ENCODE results near the gene FRRS1L.
A peak's percentile ranks its signal among the peaks of the same experiment; 100 is the strongest.

The FRRS1L gene

GRCh38 chr9:109088221-109088620, 78.8 kb downstream of the FRRS1L start:
- H3K4me1 ChIP-seq (ENCODE audit: control insufficient read depth, insufficient read depth, low read length): no peaks in the 10 kb centered on the region
- no peak overlapping the region for H3K27ac ChIP-seq (ENCODE audit: low read length)
- H3K9ac ChIP-seq (ENCODE audit: low read length in 2 of 2): no peak overlapping the region
- no peaks in the 10 kb centered on the region for H3K27me3 ChIP-seq (ENCODE audit: control insufficient read depth in 1 of 2, insufficient read depth in 2 of 2, low read length in 2 of 2)
- H3K4me3 ChIP-seq (ENCODE audit: low read length in 2 of 2): no peak overlapping the region
- no peaks in the 10 kb centered on the region for H3K9me3 ChIP-seq (ENCODE audit: control insufficient read depth in 2 of 2, low read length in 2 of 2)
- peaks cover 7 to 23% of the 10 kb centered on the region in 2 donors for H3K36me3 ChIP-seq (ENCODE audit: control insufficient read depth in 2 of 2, insufficient read depth in 2 of 2, low read length in 2 of 2)

- peaks cover 7 to 22% of the 10 kb centered on the region in 2 donors for H3K36me3 ChIP-seq (ENCODE audit: control insufficient read depth in 2 of 2, insufficient read depth in 2 of 2, low read length in 2 of 2)
- H3K4me3 ChIP-seq (ENCODE audit: low read length in 2 of 2): no peak overlapping the region
- no peaks in the 10 kb centered on the region for H3K4me1 ChIP-seq (ENCODE audit: control insufficient read depth, insufficient read depth, low read length)
- no peaks in the 10 kb centered on the region for H3K9me3 ChIP-seq (ENCODE audit: control insufficient read depth in 2 of 2, low read length in 2 of 2)
- no peak overlapping the region for H3K9ac ChIP-seq (ENCODE audit: low read length in 2 of 2)
- H3K27me3 ChIP-seq (ENCODE audit: control insufficient read depth in 1 of 2, insufficient read depth in 2 of 2, low read length in 2 of 2): no peaks in the 10 kb centered on the region
- no peak overlapping the region for H3K27ac ChIP-seq (ENCODE audit: low read length)
These were observed 79.3 kb downstream of the FRRS1L start for GRCh38 chr9:109087795-109088194.

- Histone ChIP-seq H3K27ac (ENCODE audit: low read length) (no peak overlapping the region), H3K36me3 (ENCODE audit: control insufficient read depth in 2 of 2, insufficient read depth in 2 of 2, low read length in 2 of 2) (peaks cover 7 to 16% of the 10 kb centered on the region in 2 donors), H3K27me3 (ENCODE audit: control insufficient read depth in 1 of 2, insufficient read depth in 2 of 2, low read length in 2 of 2) (no peaks in the 10 kb centered on the region), H3K4me3 (ENCODE audit: low read length in 2 of 2) (no peak overlapping the region), H3K9me3 (ENCODE audit: control insufficient read depth in 2 of 2, low read length in 2 of 2) (no peaks in the 10 kb centered on the region), H3K4me1 (ENCODE audit: control insufficient read depth, insufficient read depth, low read length) (no peaks in the 10 kb centered on the region), H3K9ac (ENCODE audit: low read length in 2 of 2) (no peak overlapping the region)
These were observed 80.8 kb downstream of the FRRS1L start for GRCh38 chr9:109086221-109086620.

GRCh38 chr9:109085510-109085909, 81.5 kb downstream of the FRRS1L start:
- H3K36me3 ChIP-seq (ENCODE audit: control insufficient read depth in 2 of 2, insufficient read depth in 2 of 2, low read length in 2 of 2): peaks cover 2 to 11% of the 10 kb centered on the region in 2 donors
- no peaks in the 10 kb centered on the region for H3K4me1 ChIP-seq (ENCODE audit: control insufficient read depth, insufficient read depth, low read length)
- no peak overlapping the region for H3K9ac ChIP-seq (ENCODE audit: low read length in 2 of 2)
- H3K27me3 ChIP-seq (ENCODE audit: control insufficient read depth in 1 of 2, insufficient read depth in 2 of 2, low read length in 2 of 2): no peaks in the 10 kb centered on the region
- H3K9me3 ChIP-seq (ENCODE audit: control insufficient read depth in 2 of 2, low read length in 2 of 2): no peaks in the 10 kb centered on the region
- no peak overlapping the region for H3K27ac ChIP-seq (ENCODE audit: low read length)
- H3K4me3 ChIP-seq (ENCODE audit: low read length in 2 of 2): no peak overlapping the region

GRCh38 chr9:109083813-109084405, 83.1 kb downstream of the FRRS1L start:
- Histone ChIP-seq H3K4me3 (ENCODE audit: low read length in 2 of 2) (no peak overlapping the region), H3K4me1 (ENCODE audit: control insufficient read depth, insufficient read depth, low read length) (no peaks in the 10 kb centered on the region), H3K9ac (ENCODE audit: low read length in 2 of 2) (no peak overlapping the region), H3K27me3 (ENCODE audit: control insufficient read depth in 1 of 2, insufficient read depth in 2 of 2, low read length in 2 of 2) (no peaks in the 10 kb centered on the region), H3K27ac (ENCODE audit: low read length) (no peak overlapping the region), H3K9me3 (ENCODE audit: control insufficient read depth in 2 of 2, low read length in 2 of 2) (no peaks in the 10 kb centered on the region), H3K36me3 (ENCODE audit: control insufficient read depth in 2 of 2, insufficient read depth in 2 of 2, low read length in 2 of 2) (peaks cover 2 to 9% of the 10 kb centered on the region in 2 donors)

- H3K9ac ChIP-seq (ENCODE audit: low read length in 2 of 2): no peak overlapping the region
- peaks cover 3% of the 10 kb centered on the region for H3K4me1 ChIP-seq (ENCODE audit: control insufficient read depth, insufficient read depth, low read length)
- no peaks in the 10 kb centered on the region for H3K27me3 ChIP-seq (ENCODE audit: control insufficient read depth in 1 of 2, insufficient read depth in 2 of 2, low read length in 2 of 2)
- no peaks in the 10 kb centered on the region for H3K9me3 ChIP-seq (ENCODE audit: control insufficient read depth in 2 of 2, low read length in 2 of 2)
- no peak overlapping the region for H3K4me3 ChIP-seq (ENCODE audit: low read length in 2 of 2)
- no peak overlapping the region for H3K27ac ChIP-seq (ENCODE audit: low read length)
- peaks cover 2 to 9% of the 10 kb centered on the region in 2 donors for H3K36me3 ChIP-seq (ENCODE audit: control insufficient read depth in 2 of 2, insufficient read depth in 2 of 2, low read length in 2 of 2)
These were observed 83.9 kb downstream of the FRRS1L start for GRCh38 chr9:109083141-109083540.

GRCh38 chr9:109082091-109082620, 84.9 kb downstream of the FRRS1L start:
- H3K9me3 ChIP-seq (ENCODE audit: control insufficient read depth in 2 of 2, low read length in 2 of 2): no peaks in the 10 kb centered on the region
- no peak overlapping the region for H3K27ac ChIP-seq (ENCODE audit: low read length)
- H3K9ac ChIP-seq (ENCODE audit: low read length in 2 of 2): no peak overlapping the region
- H3K27me3 ChIP-seq (ENCODE audit: control insufficient read depth in 1 of 2, insufficient read depth in 2 of 2, low read length in 2 of 2): no peaks in the 10 kb centered on the region
- H3K4me1 ChIP-seq (ENCODE audit: control insufficient read depth, insufficient read depth, low read length): peaks cover 3% of the 10 kb centered on the region
- H3K4me3 ChIP-seq (ENCODE audit: low read length in 2 of 2): peak overlapping the region in 1 of 2 donors; percentile 31
- peaks cover 0 to 9% of the 10 kb centered on the region in 2 donors for H3K36me3 ChIP-seq (ENCODE audit: control insufficient read depth in 2 of 2, insufficient read depth in 2 of 2, low read length in 2 of 2)

Data from stomach smooth muscle (tissue), 2 donors.